ENCODE data around the gene TMEM184A. TPM values are rescaled to one million over a fixed set of nuclear protein-coding genes. Genes with fewer than 3 reads are reported as not detected.
"Not testable (repeated sequence)": the region's sequence is repeated elsewhere in the genome, so short reads cannot be mapped to it uniquely, and the experiment has no call there.

Gene TMEM184A
- total RNA-seq, 1 experiment from 2014 or later, result 1.7 TPM

DNA sequence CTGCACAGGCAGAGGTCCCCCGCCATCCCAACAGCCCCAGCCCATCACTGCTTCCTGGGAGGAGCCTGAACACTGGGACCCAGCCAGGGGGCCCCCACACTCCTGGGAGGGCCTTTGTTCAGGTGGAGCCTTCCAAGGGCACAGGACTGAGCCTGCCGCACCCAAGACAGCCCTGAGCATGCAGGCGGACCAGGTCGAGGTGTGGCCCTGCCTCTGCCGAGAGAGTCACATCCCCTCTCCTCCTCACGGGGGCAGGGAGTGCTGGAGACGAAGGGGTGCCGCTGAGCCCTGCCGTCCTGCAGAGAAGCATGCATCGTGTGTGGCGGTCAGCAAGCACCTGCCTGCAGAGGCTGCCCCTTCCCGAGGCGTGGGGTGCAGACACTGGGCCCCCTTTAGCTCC is 32.8 kb downstream of the TMEM184A start:
- no peak for DNase-seq (ENCODE audit: low read depth)

DNA sequence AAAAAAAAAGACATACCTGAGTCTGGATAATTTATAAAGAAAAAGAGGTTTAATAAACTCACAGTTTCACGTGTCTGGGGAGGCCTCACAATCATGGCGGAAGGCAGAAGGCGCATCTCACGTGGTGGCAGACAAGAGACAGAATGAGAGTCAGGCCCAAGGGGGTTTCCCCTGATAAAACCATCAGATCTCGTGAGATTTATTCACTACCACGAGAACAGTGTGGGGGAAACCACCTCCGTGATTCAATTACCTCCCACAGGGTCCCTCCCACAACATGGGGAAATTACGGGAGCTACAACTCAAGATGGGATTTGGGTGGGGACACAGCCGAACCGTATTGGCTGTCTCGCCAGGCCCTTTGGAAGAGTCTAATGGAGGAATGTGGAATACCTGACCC is 34.5 kb downstream of the TMEM184A start:
- DNase-seq (ENCODE audit: low read depth), result no peak

DNA sequence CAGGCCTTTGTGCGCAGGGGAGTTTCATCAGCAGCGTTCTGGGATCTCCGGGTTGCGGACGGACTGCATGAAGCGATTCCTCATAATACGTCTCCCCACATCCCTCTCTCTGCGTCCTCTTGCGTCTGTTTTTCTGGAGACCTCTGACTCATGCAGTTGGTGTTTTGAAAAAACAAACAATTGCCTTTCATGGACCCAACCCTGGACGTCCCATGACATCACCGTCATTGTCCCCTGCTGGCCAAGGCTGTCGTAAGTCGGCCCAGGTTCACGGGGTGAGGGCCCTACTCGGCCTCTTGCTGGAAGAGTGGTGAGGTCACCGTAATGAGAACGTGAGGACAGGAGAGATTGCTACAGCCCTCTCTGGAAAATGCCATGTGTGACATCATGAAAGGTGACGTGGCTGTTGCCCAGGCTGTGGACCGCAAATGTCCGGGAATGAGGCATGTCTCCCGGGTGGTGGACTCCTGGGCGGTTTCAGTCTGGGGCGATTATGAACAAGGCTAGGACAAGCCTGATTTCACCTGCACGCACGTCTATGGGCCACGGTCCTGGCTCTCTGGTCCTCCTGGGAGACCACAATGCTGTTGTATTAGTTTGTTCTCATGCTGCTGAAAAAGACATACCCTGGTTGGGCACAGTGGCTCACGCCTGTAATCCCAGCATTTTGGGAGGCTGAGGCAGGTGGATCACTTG is 35.3 kb downstream of the TMEM184A start:
- DNase-seq (ENCODE audit: low read depth), result peak; percentile 90

DNA sequence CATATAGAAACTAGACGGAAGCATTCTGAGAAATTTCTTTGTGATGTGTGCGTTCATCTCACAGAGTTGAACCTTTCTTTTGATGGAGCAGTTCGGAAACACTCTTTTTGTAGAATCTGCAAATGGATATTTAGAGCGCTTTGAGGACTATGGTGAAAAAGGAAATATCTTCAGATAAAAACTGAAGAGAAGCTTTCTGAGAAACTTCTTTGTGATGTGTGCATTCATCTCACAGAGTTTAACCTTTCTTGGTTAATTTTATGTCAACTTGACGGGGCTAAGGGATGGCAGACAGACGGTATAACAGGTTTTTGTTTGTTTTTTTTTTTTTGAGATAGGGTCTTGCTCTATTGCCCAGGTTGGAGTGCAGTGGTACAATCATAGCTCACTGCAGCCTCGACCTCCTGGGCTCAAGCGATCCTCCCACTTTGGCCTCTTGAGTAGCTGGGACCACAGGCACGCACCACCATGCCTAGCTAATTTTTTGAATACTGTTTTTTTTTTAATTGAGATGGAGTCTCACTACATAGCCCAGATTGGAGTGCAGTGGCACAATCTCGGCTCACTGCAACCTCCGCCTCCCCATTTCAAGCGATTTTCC is 36.6 kb downstream of the TMEM184A start:
- not testable (repeated sequence) for DNase-seq (ENCODE audit: low read depth)

DNA sequence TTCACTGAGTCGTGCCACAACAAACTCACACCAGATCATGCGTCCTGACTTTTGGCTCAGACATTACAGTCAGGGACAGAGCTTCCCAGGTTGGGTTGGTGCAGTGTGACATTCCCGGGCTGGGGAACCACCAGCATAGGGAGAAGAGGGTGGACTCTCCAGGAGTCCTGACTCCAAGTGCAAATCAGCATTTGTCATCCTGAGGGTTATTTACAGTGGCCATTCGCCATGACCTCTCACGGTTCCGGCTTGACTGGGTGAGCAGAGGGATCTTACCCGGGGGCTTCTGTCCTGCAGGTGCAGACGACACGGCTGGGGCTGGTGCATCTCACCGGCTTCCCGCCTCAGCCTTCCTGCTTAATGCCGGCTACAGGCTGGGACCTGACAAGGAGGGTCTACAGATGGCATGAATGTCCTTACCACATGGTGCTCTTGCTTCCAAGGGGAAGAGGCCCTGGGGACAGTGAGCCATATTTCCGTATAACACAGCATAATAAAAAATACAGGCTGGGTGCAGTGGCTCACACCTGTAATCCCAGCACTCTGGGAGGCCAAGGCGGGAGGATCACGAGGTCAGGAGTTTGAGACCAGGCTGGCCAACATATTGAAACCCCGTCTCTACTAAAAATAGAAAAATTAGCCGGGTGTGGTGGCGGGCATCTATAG is 39.3 kb downstream of the TMEM184A start:
- no peak for DNase-seq (ENCODE audit: low read depth)

DNA sequence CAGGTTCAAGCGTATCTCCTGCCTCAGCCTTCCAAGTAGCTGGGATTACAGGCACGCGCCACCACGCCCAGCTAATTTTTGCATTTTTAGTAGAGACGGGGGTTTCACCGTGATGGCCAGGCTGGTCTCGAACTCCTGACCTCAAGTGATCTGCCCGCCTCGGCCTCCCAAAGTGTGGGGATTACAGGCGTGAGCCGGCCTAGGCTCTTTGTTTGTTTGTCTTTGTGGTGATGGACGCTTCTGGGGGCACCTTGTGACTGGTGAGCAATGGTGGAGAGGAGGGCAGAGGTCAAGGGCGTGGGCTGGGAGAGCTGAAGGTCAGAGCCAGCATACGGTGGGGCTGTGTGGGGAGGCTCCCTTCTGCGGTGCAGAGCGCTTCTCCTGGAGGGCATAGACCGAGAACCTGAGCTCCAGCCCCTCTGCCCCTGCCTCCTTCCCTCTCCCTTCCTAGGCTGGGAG is 40.5 kb downstream of the TMEM184A start:
- not testable (repeated sequence) for DNase-seq (ENCODE audit: low read depth)

DNA sequence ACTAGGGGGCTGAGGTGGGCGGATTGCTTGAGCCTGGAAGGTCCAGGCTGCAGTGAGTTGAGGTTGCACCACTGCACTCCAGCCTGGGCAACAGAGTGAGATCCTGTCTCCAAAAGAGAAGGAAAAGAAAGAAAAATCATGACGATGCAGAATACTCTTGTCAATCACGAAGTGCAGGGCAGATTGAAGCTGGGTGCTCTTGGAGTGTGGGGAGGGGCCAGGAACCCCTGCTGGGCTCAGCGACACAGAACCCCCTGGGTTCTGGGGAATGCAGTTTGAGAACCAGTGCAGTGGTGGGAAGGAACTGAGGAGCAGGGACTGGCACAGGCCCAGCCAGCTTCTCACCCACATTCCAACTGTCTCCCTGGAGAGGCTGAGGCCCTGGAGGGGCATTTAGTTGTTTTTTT is 41.0 kb downstream of the TMEM184A start:
- no peak for DNase-seq (ENCODE audit: low read depth)

DNA sequence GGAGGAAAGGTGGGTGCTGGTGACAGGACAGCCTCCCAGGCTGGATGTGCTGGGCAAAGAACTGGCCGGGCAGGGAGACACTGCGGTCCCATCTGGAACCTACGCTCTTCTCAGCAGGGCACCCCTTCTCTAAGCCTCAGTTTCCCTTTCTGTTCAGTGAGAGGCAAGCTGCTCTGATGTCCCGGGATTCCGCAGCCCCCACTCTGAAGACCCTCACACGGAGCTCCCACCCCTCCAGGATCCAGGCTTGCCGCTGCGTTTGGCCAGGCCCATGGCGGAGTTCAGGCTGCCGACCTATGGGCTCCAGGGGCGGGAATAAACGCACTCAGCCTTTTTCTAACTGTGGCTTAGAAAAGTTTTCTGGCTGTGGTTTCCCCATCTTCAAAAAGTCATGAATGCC is 41.6 kb downstream of the TMEM184A start:
- DNase-seq (ENCODE audit: low read depth), result no peak

DNA sequence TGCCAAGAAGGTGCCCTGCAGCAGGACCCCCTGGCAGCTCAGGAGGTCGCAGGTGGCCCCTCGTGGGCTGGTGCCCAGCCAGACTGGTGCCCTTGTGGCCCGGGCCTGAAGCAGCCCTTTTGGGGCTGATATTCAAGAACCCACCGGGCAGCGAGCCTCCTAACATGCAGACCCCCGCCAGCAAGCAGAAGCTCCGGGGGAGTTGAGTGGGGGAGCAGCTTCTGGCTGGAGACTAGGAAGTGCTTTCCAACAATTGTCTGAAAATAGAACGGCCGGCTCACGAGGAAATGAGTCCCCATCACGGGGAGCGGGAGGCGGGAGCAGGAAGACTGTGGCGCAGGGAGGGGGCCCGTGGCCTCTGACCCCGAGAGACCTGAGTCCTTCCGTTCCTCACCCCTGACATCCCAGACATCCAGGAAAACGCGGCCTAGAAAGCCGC is 42.3 kb downstream of the TMEM184A start:
- no peak for DNase-seq (ENCODE audit: low read depth)

DNA sequence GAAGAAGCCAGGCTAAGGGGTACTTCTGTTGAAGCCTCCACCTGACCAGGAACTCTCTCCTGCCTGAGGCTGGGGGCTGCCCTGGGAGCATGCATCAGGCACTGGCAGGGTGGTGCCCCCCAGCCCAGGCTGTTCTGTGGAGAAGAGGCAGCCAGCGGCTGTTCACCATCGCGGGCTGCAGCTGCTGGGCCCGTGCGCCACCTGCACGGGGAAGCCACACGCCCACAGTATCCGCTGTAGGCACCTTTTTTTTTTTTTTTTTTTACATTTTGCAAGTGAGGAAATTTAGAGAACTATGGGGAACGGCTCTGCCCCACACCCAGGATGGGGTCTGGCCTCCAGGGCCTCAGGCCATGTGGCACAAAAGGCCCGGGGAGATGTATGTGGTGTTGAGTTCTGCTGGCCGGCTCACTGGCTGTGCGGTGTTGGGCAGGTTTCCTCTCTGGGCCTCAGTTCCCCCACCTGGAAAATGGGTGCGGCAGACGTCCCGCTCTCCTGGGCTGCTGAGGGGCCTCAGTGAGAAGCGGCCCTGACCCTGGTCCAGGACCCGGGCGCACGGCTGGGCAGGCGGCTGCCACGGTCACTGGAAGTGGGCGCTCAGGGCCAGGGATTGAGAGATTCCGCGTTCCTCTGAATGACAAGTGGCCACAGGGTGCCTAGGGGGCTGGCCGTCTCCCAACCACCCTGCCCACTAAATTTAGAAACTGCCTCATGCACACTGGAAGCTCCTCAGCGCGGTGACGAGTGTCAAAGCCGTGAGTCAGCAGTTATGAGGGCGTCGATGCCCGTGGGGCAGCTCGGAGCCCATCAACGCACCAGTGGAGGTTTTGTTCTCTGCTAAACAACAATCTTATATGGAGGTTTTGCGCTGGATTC is 43.0 kb downstream of the TMEM184A start:
- DNase-seq (ENCODE audit: low read depth), result peak; percentile 90

DNA sequence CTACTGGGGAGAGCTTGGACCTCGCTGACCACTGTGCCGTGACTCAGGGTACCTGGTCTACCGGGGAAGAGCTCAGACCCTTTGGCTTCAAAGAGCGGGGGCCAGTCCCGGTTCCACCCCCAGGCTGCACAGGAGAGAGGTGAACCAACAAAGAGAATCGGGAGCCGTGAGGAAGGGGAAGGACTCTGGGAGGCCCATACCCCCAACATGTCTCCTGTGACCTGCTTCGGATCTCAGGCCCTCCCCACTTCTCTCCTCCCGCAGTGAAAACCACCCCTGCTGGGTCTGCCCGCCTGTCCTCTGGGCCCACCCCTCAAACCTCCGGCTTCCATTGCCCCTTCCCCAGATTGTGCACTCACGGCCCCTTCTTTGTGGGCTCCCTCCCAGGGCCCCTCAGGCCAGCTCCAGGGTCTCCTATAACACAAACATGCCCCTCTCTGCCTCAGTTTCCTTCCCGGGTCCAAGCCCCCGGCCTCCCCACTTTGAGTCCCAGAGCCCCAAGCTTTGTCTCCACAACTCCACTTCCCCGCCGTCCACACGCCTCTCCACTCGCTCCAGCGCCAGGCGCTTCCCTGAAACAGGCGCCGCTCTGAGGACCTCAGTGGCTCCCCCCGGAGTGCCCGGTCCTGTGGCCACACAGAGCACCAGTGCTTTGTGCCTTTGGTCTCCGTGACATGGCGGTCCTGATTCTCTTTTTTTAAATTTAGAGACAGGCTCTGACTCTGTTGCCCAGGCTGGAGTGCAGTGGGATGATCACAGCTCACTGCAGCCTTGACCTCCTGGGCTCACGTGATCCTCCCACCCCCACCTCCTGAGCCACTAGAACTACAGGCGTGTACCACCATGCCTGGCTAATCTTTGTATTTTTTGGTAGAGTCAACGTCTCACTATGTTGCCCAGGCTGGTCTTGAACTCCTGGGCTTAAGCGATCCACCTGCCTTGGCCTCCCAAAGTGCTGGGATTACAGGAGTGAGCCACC is 44.3 kb downstream of the TMEM184A start:
- no peak for DNase-seq (ENCODE audit: low read depth)

DNA sequence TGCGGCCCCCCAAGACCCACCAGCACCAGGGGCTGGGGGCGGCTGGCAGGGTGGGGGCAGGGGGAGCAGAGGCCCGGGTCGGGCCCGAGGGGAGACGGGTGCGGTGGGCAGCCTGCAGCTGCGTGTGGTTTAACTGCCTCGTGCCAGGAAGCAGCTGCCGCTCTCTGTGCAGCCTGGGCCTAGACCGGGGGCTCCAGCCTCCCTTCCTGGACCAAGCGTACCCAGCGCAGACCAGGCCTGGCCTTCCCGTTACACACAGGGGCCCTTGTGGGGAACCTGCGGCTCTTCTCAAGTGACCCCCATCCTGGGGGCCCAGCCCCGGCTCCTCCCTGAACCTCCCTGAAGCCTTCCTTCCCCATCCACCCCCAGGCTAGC is 45.2 kb downstream of the TMEM184A start:
- no peak for DNase-seq (ENCODE audit: low read depth)

DNA sequence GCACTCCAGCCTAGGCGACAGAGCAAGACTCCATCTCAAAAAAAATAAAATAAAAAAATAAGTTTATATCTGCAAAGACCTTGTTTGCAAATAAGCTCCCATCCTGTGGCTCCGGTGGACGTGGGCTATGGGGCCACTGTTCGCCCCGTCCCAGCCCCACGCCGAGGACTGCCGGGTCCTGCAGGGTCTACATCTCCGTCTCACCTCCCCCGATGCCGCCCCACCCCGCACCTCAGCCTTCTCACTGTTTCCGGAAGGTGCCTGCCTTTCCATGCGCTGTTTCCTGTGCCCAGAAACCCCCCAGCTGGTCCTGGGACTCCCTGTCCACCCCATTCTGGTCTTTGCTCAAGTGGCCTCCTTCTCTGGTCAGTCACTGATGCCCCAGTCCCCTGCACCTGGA is 46.8 kb downstream of the TMEM184A start:
- DNase-seq (ENCODE audit: low read depth), result no peak

DNA sequence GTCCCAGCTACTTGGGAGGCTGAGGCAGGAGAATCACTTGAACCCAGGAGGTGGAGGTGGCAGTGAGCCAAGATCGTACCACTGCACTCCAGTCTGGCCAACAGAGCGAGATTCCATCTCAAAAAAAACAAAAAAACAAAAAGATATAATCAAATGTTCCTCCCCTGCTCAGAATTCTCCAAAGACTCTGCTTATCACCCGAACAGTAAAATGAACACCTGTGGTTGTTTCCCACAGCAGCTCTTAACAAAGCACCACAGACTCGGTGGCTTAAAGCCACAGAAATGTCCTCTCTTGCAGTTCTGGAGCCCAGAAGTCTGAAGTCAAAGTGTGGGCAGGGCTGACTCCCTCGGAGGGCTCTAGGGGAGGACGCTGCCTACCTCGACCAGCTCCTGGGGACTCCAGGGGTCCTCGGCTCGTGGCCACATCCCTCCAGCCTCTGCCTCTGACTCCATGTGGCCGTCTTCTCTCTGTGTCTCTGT is 47.7 kb downstream of the TMEM184A start:
- DNase-seq (ENCODE audit: low read depth), result no peak

DNA sequence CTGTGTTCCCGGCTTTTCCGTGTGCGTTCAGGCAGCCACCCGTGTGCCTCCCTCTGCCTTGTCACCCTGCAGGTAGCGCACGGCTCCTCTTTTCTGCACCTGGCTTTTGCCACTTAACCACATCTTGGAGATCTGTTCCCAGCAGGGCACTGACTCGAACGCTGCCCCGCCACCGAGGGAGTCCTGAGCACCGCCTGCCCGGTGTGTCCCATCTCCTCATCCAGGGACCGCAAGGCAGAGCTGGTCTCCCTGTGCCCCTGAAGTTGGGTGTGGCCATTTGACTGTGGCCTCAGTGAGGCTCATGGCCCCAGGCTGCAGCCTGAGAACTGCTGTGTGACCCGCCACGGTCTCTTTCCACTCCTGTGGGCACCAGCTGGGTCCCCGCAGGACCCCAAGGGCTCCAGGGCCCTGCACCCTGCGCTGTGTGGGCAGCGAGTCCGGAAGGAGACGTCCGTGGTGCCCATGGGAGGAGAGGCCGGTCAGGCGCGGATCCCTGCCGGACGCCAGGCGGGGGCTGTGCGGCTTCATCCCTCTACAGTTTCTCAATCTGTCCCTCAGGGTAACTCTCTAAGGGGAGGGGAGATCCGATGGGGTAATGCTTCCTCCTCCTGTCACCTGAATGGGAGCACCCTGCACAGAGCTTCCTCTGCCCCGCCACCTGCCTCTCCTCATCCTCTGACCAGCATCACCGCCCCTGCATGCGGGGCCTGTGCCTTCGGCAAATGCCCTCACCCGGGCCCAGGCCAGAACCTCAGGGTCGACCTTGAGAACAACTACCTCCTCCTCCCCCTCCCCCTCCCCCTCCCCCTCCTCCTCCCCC is 50.1 kb downstream of the TMEM184A start:
- no peak for DNase-seq (ENCODE audit: low read depth)

DNA sequence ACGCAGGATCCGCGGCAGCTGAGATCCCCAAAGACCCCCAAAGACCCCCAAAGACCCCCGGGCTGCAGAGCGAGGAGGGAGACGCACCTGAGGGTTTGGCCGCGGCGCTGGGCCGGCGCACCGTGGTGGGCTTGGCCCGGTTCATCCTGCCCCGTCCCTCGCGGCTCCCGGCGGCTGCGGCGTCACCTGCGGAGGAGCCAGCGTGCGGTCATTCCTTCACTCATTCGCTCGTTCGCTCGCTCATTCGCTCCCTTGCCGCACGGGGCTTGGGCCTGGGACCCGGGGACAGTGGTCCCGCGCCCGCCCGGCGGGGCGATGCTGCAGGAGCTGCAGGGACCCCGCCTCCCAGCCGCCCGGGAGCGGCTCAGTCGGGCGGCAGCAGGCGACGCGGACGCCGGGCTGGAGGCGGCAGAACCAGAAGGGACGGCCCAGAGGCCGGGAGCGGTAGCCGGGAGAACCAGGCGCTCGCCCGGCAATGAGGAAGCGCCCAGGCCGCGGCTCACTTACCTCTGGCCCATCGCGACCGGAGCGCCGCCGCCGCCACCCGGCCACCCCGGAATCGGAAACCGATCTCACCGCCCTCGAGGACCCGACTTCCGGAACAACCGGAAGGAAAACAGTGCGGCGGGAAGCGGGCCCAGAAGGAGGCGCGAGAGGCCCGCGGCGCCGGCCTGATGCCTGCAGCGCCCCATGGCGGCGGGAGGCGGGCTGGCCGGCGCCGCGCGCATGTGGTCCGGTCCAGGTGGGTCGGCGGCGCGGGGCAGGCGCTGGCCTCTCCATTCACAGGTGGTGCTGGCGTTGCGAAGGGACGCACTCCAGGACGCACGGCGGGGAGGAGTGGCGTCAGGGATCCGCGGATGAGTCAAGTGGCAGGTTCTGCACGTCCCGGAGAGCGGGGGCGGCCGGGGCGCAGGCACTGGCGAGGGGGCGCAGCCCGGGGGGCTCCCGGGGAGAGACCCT is 51.9 kb downstream of the TMEM184A start, which contains the start of gene INTS1:
INTS1 (minus strand) TSS at position 574 of the 960 bp plus-strand sequence; CDS start at position 145, 429 bp downstream.
- peak; percentile 96 for DNase-seq (ENCODE audit: low read depth)

DNA sequence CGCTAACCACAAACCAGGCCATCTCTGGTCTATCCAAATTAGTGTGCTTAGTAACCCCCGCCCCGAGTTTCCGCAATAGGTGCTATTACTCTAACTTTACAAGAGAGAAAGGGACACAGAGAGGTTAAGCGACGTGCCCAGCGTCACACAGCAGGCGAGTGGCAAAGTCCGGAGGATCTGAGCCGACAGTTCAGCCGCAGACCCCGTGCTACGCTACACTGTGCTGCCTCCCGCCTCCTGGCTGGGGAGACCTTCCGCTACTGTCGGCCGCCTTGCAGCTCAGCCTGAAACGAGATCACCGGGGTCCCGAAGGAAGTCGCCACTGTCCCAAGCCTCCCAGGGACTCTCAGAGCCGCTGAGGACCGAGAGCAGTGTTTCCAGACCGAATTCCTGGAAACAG is 52.6 kb downstream of the TMEM184A start:
- no peak for DNase-seq (ENCODE audit: low read depth)

DNA sequence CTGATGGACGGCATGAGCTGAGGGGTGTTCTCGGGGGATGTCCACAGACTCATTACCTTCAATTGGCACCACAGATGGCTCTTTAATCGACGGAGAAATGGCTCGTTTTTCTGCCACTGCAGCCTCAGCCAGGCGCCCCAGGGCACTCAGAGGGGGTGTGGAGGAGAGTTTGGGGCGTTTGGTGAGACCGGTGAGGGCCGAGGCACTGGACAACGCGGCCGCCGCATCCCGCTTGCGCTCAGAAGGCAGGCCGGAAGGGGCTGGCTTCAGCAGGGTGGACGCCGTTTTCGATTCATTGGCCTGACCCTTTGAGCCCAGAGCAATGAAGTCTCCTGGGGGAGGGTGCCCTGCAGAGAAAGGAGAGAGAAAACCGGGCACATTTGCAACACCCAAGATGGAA is 53.2 kb downstream of the TMEM184A start:
- no peak for DNase-seq (ENCODE audit: low read depth)

Measured in Daoy (cell line).